ENCODE results near the gene OTUD6A.

GRCh38 chrX:70062961-70063550 lies 799 bp downstream of the OTUD6A start:
- TF ChIP-seq CTCF (IDR thresholded peaks at IDR 0.05) (no peak), POLR2AphosphoS5 (IDR thresholded peaks at IDR 0.05; ENCODE audit: insufficient read depth in 1 of 2, low read depth in 1 of 2) (no peak)
